Heart left ventricle (tissue), 16 donors: ENCODE results near the gene RALBP1. TPM values are rescaled to one million over a fixed set of nuclear protein-coding genes. Genes with fewer than 3 reads are reported as not detected.
"Not testable (repeated sequence)": the region's sequence is repeated elsewhere in the genome, so short reads cannot be mapped to it uniquely, and the experiment has no call there.

Source experiments
- ATAC-seq, 4 donors: fragments of 200-7000 bp; cut with Tn5 transposase; one replicate each; pipeline ENCODE4 v1.9.1; 2020 to 2022; ENCODE audit warnings: moderate library complexity in 4 of 4, mild to moderate bottlenecking in 3 of 4, moderate number of reproducible peaks in 1 of 4
- DNase-seq, 5 donors: peaks; one replicate each; pipeline ENCODE4 v3.0.0-alpha.2; 2020
- H3K27ac ChIP-seq, 12 donors: fragments of 200-600 bp; sonication (generic) in 4 of 12; one replicate each; pipeline versions ENCODE4 v1.5.0 to v1.8.0; 2016 to 2022; ENCODE audit warnings: mild to moderate bottlenecking in 2 of 12
- H3K27me3 ChIP-seq, 9 donors: fragments of 200-600 bp; sonication (generic) in 2 of 9; one replicate each; pipeline versions ENCODE4 v1.5.1 to v1.8.0; 2016 to 2022; ENCODE audit warnings: mild to moderate bottlenecking in 3 of 9
- H3K36me3 ChIP-seq, 9 donors: fragments of 200-600 bp; sonication (generic) in 2 of 9; one replicate each; pipeline versions ENCODE4 v1.5.0 to v1.8.0; 2018 to 2022; ENCODE audit warnings: mild to moderate bottlenecking in 2 of 9
- H3K4me1 ChIP-seq, 12 donors: fragments of 200-600 bp; sonication (generic) in 4 of 12; one replicate each; pipeline versions ENCODE4 v1.5.0 to v1.8.0; 2016 to 2022; ENCODE audit warnings: mild to moderate bottlenecking in 3 of 12
- H3K4me3 ChIP-seq, 12 donors: fragments of 200-600 bp; sonication (generic) in 4 of 12; one replicate each; pipeline versions ENCODE4 v1.5.0 to v1.8.0; 2017 to 2022; ENCODE audit warnings: mild to moderate bottlenecking in 9 of 12, moderate library complexity in 4 of 12
- H3K9me3 ChIP-seq, 12 donors: fragments of 200-600 bp; sonication (generic) in 4 of 12; one replicate each; pipeline versions ENCODE4 v1.5.0 to v1.8.0; 2016 to 2022; ENCODE audit warnings: mild to moderate bottlenecking in 1 of 12
- POLR2A ChIP-seq, 2 donors: fragments of 450-650 bp; IDR thresholded peaks; one replicate each; pipeline ENCODE4 v1.6.1; 2017; ENCODE audit warnings: antibody characterized with exemption in 2 of 2, mild to moderate bottlenecking in 2 of 2, moderate library complexity in 2 of 2
- WGBS, 4 donors: extraction: QIAGEN DNeasy Blood & Tissue Kit in 2 of 4; methylation state at CpG; one replicate each; pipeline versions ENCODE4 v1.1.5 to v1.1.7; 2013 to 2018; 5-methylcytosine and 5-hydroxymethylcytosine counted together
- intact Hi-C, 10 donors: fragments of 100-400 bp; cut with DNase I; formaldehyde crosslinking; loops; one replicate each; pipeline versions ENCODE4 v1.11.1 to v1.14.2; 2022
- polyA plus RNA-seq, 2 donors: library from polyadenylated mRNA; stranded (reverse); fragments of 200-250 nt; gene quantifications; one replicate each; pipeline ENCODE4 v1.2.3, GENCODE V29; 2013
- total RNA-seq, 9 donors: library from RNA; depleted of rRNA in 2 of 9; stranded (reverse); fragments of >200 nt in 2 of 9; fragmentation: NEBNext Ultra II Directional in 3 of 9; extraction: Animal tissue kit (Norgen Biotek cat#: 25700) in 3 of 9; gene quantifications; one replicate each; pipeline versions ENCODE4 v1.1.0 to v1.2.4, GENCODE V29; 2016 to 2023
- TF ChIP-seq, protein P1 (sequence below), 12 donors: fragments of 200-600 bp; sonication (generic) in 4 of 12; IDR thresholded peaks; one replicate each; pipeline versions ENCODE4 v1.5.0 to v1.8.0; 2018 to 2022; ENCODE audit warnings: antibody characterized with exemption in 12 of 12, mild to moderate bottlenecking in 5 of 12
- donor health status: ischemic (EF 13 %, LVEDD 7.1; RV severe dilation, severe dysfunction).
- donor health status: healthy with polysubstance abuse.
- donor health status: DM: no; HTN: yes; CAD: no.
- donor health status: DM: no; HTN: no; CAD: no.
- donor health status: ischemic (EF 25% LVEDD 6.9; RV normal size, moderate dysfunction).
- donor health status: ischemic (EF 25% LVEDD 5.7; RV mildly dilated, moderate dysfunction).
- donor health status: healthy.
- donor health status: DM: yes; HTN: yes; CAD: no.
- donor health status: ischemic (EF 35%, LVEDD 5.7; RV mildly dilated, moderate dysfunction).
- donor health status: nonischemic (EF 11% LVEDD 7.7; RV severe dilation, severe dysfunction).
- donor health status: DM: yes; HTN: yes; CAD: no.
- donor health status: PGD.
- donor health status: ischemic (EF 29% LVEDD 5.4; RV normal size, mild dysfunction).
- donor health status: nonischemic (EF 23%, LVEDD 6.1; RV moderate dilation, normal function).

Gene RALBP1
- total and polyA plus RNA-seq, 11 donors, result 20.9 to 91.1 (median 47.8) TPM

DNA sequence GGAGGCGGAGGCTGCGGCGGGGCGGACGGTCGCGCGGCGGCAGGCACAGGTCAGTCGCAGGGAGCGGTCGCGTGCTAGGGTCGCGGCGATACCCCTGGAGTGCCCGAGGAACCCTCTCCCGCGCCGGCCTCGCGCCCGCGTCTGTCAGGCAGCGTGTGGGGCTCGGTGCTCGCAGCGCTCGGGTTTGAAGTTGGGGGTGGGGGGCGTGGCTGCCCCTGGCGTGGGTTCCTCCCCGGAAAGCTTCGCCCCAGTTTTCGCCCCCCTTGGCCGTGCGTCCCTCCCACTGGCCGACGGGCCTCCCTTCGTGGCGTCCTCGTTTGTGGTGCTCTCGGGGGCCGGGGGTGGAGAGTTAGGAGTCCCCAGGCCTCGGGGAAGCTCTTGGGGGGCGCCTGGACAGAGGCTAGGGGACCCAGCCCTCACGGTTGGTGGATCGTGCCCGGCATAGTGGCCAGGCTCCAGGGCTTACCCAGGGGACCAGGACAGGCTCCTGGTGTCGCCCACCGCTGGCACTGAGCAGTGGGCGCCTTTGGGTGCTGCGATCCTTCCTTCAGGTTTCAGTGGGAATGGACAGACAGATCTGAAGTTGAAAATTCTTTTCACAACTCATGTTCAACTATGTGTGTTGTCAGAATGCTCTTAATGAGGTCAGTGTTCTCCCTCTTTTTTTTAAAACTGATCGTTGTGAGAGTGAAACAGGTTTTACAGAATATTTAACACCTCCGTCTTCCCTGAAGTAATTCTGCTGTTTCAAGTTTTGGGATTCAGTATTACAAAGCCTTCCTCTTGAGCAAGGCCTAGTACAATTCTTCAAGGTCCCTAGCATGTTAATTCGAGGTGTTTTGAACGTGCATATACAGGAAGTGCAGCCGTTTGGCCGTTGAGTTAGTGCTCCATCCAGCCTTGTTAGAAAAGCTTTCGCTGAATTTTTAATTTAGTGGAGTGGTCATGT lies 604 bp downstream of the RALBP1 start:
- intact Hi-C loops, result loop anchor here in 5 of 10 donors (1.0 to 10.0 kb wide), 4 partner anchors 141 to 144 kb away; partner anchors contain the start of gene TWSG1 (in 5 of the 5)
- Histone ChIP-seq H3K4me1 (peaks cover 0 to 30% (median 16%) of the 10 kb centered on the region in 12 donors), H3K4me3 (peak overlapping the region; percentile 81 to 99 (median 92)), H3K9me3 (no peaks in the 10 kb centered on the region), H3K27ac (peak overlapping the region; percentile 82 to 98 (median 92)), H3K27me3 (no peaks in the 10 kb centered on the region), H3K36me3 (peaks cover 0 to 20% (median 10%) of the 10 kb centered on the region in 9 donors)
- DNase-seq (no peak), ATAC-seq (no peak)
- TF ChIP-seq, protein P1, sequence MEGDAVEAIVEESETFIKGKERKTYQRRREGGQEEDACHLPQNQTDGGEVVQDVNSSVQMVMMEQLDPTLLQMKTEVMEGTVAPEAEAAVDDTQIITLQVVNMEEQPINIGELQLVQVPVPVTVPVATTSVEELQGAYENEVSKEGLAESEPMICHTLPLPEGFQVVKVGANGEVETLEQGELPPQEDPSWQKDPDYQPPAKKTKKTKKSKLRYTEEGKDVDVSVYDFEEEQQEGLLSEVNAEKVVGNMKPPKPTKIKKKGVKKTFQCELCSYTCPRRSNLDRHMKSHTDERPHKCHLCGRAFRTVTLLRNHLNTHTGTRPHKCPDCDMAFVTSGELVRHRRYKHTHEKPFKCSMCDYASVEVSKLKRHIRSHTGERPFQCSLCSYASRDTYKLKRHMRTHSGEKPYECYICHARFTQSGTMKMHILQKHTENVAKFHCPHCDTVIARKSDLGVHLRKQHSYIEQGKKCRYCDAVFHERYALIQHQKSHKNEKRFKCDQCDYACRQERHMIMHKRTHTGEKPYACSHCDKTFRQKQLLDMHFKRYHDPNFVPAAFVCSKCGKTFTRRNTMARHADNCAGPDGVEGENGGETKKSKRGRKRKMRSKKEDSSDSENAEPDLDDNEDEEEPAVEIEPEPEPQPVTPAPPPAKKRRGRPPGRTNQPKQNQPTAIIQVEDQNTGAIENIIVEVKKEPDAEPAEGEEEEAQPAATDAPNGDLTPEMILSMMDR (IDR thresholded peaks at IDR 0.05), result peak in 1 of 12 donors; percentile 2
- TF ChIP-seq POLR2A (IDR thresholded peaks at IDR 0.05), result no peak
- WGBS, 4 donors, result 0 to 1% (median 1%) methylated on average over 29 to 59 of the region's 59 CpGs

GRCh38 chr18:9476949-9477348 lies 1.6 kb downstream of the RALBP1 start:
- Histone ChIP-seq H3K4me1 (peaks cover 0 to 30% (median 16%) of the 10 kb centered on the region in 12 donors), H3K4me3 (peak overlapping the region in 6 of 12 donors; percentile 81 to 93 (median 86)), H3K36me3 (peaks cover 0 to 22% (median 10%) of the 10 kb centered on the region in 9 donors)
- not testable (repeated sequence) for H3K27me3 ChIP-seq, ATAC-seq, H3K9me3 ChIP-seq, H3K27ac ChIP-seq, DNase-seq
- intact Hi-C loops, result loop anchor here in 3 of 10 donors (5.0 to 10.0 kb wide), 2 partner anchors 142 to 145 kb away; partner anchors contain the start of gene TWSG1 (in 3 of the 3)
- 84 to 93% (median 87%) methylated on average over 12 of the region's 12 CpGs for WGBS, 4 donors

- no peaks in the 10 kb centered on the region for H3K9me3 ChIP-seq
These were observed 2.2 kb downstream of the RALBP1 start for GRCh38 chr18:9477509-9477908.

DNA sequence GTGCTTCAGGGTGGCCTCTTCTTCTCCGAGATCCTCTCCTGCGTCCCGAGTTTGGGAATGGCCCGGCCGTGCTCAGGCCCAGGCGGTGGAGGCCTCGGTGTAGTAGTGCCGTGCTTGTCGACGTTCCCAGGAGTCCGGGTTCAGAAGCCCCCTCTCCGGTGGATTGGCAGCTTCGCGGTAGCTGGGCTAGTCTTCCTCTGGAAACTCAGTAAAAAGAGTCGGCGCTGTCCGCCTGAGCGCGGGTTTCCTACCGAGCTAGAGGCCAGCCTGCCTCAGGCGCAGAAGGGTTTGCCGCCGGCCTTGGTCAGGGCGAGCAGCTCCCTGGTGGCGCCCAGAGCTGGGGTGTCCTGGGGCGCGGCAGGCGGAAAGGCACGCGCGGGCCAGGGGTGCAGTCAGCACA lies 3.2 kb downstream of the RALBP1 start:
- TF ChIP-seq POLR2A (IDR thresholded peaks at IDR 0.05), result no peak
- TF ChIP-seq, protein P1 (IDR thresholded peaks at IDR 0.05), result no peak
- no peak overlapping the region for H3K27ac ChIP-seq
- ATAC-seq (no peak), DNase-seq (no peak)
- peaks cover 0 to 22% (median 10%) of the 10 kb centered on the region in 9 donors for H3K36me3 ChIP-seq
- peaks cover 0 to 37% (median 20%) of the 10 kb centered on the region in 12 donors for H3K4me1 ChIP-seq
- no peak overlapping the region for H3K4me3 ChIP-seq
- no peaks in the 10 kb centered on the region for H3K9me3 ChIP-seq
- H3K27me3 ChIP-seq, result no peaks in the 10 kb centered on the region
- intact Hi-C loops, result loop anchor here in 3 of 10 donors (5.0 to 10.0 kb wide), 2 partner anchors 144 to 146 kb away; partner anchors contain the start of gene TWSG1 (in 3 of the 3)
- WGBS, 4 donors, result 89 to 97% (median 95%) methylated on average over 29 to 31 of the region's 31 CpGs

More at GRCh38 chr18:9477509-9477908, 2.2 kb downstream of the RALBP1 start:
- DNase-seq, result no peak
- TF ChIP-seq, protein P1 (IDR thresholded peaks at IDR 0.05), result no peak
- no peak for TF ChIP-seq POLR2A (IDR thresholded peaks at IDR 0.05)
- intact Hi-C loops, result loop anchor here in 3 of 10 donors (5.0 to 10.0 kb wide), 2 partner anchors 143 to 145 kb away; partner anchors contain the start of gene TWSG1 (in 3 of the 3)
- H3K27ac ChIP-seq, result no peak overlapping the region
- no peak for ATAC-seq
- peaks cover 0 to 22% (median 10%) of the 10 kb centered on the region in 9 donors for H3K36me3 ChIP-seq
- H3K4me1 ChIP-seq, result peaks cover 0 to 31% (median 17%) of the 10 kb centered on the region in 12 donors
- no peak overlapping the region for H3K4me3 ChIP-seq
- WGBS, 4 donors, result 34 to 38% (median 37%) methylated on average over 1 of the region's 1 CpG
- no peaks in the 10 kb centered on the region for H3K27me3 ChIP-seq
